NCI-H774 (cell line): ENCODE results near the gene CBR1.

ENCODE experiments used
- DNase-seq: peaks from one replicate; lab custom pipeline; 2025; lab: John Stamatoyannopoulos, UW

CBR1 gene

DNA sequence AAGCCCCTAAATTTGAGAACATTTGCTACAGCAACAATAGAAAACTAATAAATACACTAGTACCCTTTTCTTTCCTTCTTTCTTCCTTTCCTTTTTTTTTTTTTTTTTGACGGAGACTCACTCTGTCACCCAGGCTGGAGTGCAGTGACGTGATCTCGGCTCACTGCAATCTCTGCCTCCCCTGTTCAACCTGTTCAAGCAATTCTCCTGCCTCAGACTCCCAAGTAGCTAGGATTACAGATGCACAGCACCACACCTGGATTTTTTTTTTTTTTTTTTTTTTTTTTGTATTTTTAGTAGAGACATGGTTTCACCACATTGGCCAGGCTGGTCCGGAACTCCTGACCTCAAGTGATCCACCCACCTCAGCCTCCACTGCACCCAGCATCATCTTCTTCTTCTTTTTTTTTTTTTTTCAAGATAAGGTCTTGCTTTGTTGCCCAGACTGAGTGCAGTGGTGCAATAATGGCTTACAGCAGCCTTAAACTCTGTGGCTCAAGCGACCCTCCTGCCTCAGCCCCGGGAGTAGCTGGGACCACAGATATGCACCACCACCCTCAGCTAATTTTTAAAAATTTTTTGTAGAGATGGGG lies 45.4 kb downstream of the CBR1 start:
- no peak for DNase-seq

DNA sequence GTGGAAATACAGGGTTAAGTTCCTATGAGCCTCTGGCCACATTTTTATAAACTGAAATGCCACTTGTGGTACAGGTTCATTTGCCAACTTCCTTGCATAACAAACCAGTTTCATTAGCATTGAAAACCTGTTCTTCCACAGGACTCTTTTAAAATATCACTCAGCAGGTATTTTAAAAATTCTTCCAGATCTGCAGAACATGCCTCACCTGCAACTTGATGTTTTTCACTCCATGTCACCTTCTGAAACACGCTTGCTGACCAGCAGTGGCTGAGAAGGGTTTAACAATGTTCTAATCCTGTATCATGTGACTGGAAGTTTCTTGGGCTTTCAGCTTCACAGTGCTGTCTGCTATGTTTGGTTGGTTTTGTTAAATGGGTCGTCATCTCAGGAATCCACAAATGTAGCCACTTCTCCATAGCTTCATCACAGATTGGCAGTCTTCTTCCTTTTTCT lies 47.5 kb downstream of the CBR1 start:
- no peak for DNase-seq

DNA sequence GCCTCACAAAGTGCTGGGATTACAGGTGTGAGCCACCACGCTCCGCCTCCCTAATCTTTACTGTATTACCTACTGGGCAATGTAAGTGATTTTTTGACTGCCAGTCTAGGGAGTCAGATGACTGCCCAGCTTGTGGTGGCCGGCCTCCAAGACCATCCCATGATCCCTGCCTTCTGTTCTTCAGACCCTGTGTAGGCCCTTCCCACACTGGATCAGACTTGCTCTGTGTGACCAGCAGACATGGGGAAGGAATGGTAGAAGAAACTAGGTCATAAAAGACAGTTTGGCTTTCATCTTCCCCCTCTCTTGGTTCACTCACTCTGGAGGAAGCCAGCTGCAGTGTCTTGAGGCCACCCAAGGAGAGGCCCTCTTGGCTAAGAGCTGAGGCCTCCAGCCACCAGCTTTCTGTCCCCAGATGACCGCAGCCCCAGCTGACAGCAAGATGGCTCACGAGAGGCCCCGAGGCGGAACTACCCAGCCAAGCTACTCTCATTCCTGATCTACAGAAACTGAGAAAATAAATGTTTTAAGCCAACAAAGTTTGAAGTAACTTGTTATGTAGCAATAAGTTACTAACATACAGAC lies 50.6 kb downstream of the CBR1 start:
- no peak for DNase-seq
